Measurements from ENCODE around the gene PTH1R.

PTH1R gene

GRCh38 chr3:46947981-46948791 is 70.7 kb downstream of the PTH1R start:
- peak; percentile 55 for DNase-seq (ENCODE audit: low read depth)

DNA sequence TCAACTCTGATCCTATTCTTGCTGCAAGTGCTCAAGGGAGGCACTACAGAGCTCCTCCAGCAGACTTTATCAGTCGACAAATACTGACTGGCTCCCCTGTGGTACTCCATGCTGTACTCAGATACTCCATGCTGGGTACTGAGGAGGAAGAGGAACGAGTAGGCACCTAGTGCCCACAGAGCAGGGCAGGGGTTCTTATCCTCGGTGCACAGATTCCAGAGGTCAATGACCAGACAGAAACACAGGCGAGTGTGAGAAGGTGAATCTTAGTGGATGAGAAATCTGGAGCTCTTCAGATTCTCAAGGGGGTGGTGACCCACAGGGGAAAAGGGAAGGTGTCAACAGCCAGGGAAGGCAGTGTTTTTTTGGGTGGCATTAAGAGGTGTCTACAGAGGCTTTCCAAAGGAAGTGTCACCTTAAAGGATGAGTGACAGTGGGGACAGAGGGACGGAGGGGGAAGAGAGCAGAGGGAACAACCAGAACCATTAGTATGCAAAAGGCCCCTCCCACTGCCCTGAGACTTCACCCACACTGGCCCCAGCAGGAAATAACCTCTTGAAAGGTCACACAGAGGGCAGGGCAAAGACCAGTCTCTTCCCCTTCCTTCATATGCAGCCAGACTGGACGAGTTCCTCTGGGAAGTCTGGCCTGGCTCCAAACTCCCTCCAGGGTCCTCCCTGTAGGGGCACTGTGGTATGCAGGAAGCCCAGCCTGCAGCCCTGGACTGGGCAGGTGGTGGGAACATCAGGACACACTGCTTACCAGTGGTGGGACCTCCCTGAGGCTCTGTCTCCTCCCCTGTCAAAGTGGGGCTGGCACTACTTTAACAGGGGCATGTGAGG is 71.5 kb downstream of the PTH1R start:
- no peak for DNase-seq (ENCODE audit: low read depth)

DNA sequence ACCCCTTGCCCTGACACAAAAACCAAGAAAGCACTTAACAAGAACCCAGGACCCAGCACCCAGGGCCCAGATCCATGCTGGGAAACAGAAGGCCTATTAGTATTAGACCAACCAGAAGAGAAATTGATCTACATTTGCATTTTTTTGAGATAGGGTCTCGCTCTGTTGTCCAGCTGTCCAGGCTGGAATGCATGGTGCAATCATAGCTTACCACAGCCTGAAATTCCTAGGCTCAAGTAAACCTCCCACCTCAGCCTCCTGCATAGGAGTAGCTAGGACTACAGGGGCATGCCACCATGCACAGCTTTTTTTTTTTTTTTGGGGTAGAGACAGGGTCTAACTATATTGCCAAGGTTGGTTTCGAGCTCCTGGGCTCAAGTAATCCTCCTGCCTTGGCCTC is 72.7 kb downstream of the PTH1R start:
- DNase-seq (ENCODE audit: low read depth): no peak

DNA sequence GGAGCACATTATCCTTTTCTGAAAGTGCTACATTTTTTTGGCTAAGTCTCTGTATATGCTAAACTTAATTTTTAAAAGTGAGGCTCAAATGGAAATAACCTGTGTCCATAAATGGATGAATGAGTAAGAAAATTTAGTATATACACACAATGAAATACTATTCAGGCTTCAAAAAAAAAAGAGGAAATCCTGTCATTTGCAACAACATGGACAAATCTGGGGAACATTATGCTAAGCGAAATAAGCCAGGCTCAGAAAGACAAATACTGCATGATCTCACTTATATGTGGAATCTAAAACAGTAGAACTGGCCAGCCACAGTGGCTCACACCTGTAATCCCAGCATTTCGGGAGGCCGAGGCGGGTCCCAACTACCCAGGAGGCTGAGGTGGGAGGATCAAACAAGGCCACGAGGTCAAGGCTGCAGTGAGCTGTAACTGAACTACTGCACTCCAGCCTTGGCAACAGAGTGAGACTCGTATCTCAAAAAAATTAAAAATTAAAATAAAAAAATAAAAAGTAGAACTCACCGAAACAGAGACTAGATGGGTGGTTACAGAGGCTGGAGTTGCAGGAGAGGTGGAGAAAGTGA is 73.2 kb downstream of the PTH1R start:
- no peak for DNase-seq (ENCODE audit: low read depth)

DNA sequence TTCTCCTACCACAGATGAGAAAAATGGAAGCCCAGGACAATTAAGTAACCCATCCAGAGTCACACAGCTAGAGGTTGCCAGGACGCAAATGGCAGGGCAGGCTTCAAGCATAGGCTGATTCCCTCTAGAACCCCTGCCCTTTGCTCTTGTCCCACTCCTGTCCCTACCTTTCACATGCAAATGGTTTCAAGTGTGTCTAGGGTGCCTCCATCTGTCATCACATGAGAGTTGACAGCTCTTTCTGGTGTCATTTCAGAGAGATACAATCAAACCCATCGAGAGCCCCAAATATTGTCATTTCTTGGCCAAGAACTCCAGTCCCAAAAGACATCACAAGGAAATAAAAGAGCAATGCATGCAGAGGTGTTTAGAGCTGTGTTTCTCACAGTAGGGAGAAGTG is 75.3 kb downstream of the PTH1R start:
- no peak for DNase-seq (ENCODE audit: low read depth)
